ENCODE measurements around the gene SWI5.

SWI5 gene

DNA sequence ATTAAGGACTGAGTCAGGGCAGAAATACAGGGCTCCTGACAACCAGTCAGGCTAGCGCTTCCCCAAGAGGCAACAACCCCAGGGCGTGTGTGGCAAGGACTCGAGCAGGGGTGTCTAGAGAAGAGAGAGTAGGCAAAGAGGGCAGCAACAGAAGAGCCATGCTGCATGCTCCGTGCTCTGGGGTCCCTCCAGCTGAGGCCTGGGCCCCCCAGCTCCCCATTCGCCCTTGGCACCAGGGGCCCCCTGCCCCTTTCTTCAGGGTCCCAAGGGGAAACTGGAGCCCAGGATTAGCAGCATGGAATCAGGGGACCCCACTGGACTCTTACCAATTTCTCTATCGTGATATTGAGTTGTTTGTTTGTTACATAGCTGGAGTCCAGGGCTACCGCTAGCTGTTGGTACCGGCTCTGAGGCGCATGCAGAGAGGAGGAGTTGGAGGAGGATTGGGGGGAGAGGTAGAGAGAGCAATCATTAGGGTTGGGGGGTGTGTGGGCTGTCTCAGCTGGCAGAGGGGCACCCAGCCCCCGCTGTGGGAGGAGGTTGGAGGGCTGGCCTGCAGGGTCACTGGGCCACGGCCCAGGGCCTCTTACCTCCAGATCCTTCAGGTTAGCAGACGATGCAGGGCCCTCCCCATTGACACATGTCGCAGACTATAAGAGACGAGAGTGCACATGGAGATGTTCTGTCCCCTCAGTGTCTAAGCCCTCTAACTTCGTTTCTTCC lies 9.0 kb upstream of the SWI5 start:
- Histone ChIP-seq H2AFZ (ENCODE audit: low read depth, low read length) (no peak overlapping the region), H3K27me3 (ENCODE audit: control insufficient read depth in 1 of 2, insufficient read depth in 1 of 2, low read length in 2 of 2) (no peaks in the 10 kb centered on the region), H2BK5ac (ENCODE audit: low read depth, low read length, poor library complexity, severe bottlenecking) (no peak overlapping the region), H3K36me3 (ENCODE audit: control insufficient read depth in 1 of 2, insufficient read depth in 2 of 2, low read depth in 1 of 2, low read length in 2 of 2) (peaks cover 71 to 89% of the 10 kb centered on the region in 2 experiments), H2AK5ac (ENCODE audit: low read length, severe bottlenecking) (no peak overlapping the region), H3K4me1 (ENCODE audit: control insufficient read depth, insufficient read depth, low read depth, low read length) (peaks cover 4% of the 10 kb centered on the region), H2BK120ac (ENCODE audit: low read depth, low read length) (no peak overlapping the region), H4K91ac (ENCODE audit: low read length) (no peak overlapping the region), H2BK15ac (ENCODE audit: low read depth, poor library complexity, severe bottlenecking) (no peak overlapping the region), H3K79me1 (replicated peaks; ENCODE audit: low read length, poor library complexity, severe bottlenecking) (peaks cover 57% of the 10 kb centered on the region), H3K4me2 (ENCODE audit: low read length, poor library complexity, severe bottlenecking) (no peak overlapping the region), H3K27ac (ENCODE audit: low read length, poor library complexity, severe bottlenecking) (no peak overlapping the region), H4K8ac (ENCODE audit: low read length) (no peak overlapping the region), H3K23ac (ENCODE audit: low read length in 2 of 2) (no peak overlapping the region), H2BK12ac (ENCODE audit: low read length in 2 of 2) (no peak overlapping the region), H3K4ac (ENCODE audit: low read depth in 1 of 2, low read length in 2 of 2) (no peak overlapping the region), H3K14ac (ENCODE audit: low read length in 2 of 2) (no peak overlapping the region), H3K18ac (ENCODE audit: low read depth in 1 of 2, low read length in 2 of 2) (no peak overlapping the region), H3K9ac (ENCODE audit: low read length) (no peak overlapping the region), H3K4me3 (ENCODE audit: insufficient read depth in 1 of 2, low read depth in 1 of 2, low read length in 2 of 2) (no peak overlapping the region), H3K9me3 (ENCODE audit: control insufficient read depth, low read length) (no peaks in the 10 kb centered on the region)
- DNase-seq, result no peak
- WGBS, result 97% methylated on average over 15 of the region's 15 CpGs

DNA sequence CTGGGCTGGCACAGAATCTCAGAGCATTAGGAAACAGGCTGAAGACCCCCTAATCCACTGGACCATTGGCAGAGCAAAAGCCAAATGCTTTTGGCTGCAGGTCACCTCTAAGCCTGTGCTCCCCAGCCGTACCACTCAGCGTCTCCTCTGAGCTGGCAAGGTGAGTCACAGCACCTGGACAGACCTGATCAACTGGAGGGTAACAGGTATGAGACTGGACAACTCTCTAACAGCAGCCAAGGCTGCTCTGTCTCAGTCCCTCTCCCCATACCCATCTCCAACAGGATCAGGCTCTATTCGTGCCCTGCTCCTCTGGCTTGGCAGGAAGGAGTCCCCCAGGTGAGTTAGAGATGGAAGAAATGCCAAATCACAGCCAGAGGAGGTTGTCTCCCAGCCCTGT lies 5.0 kb upstream of the SWI5 start:
- H3K4ac ChIP-seq (ENCODE audit: low read depth in 1 of 2, low read length in 2 of 2), result no peak overlapping the region
- no peak for DNase-seq
- H3K23ac ChIP-seq (ENCODE audit: low read length in 2 of 2), result no peak overlapping the region
- no peak overlapping the region for H4K91ac ChIP-seq (ENCODE audit: low read length)
- peaks cover 58 to 83% of the 10 kb centered on the region in 2 experiments for H3K36me3 ChIP-seq (ENCODE audit: control insufficient read depth in 1 of 2, insufficient read depth in 2 of 2, low read depth in 1 of 2, low read length in 2 of 2)
- no peak overlapping the region for H3K18ac ChIP-seq (ENCODE audit: low read depth in 1 of 2, low read length in 2 of 2)
- no peak overlapping the region for H3K9ac ChIP-seq (ENCODE audit: low read length)
- H3K9me3 ChIP-seq (ENCODE audit: control insufficient read depth, low read length), result no peaks in the 10 kb centered on the region
- no peak overlapping the region for H2BK12ac ChIP-seq (ENCODE audit: low read length in 2 of 2)
- no peak overlapping the region for H3K4me3 ChIP-seq (ENCODE audit: insufficient read depth in 1 of 2, low read depth in 1 of 2, low read length in 2 of 2)
- H3K4me1 ChIP-seq (ENCODE audit: control insufficient read depth, insufficient read depth, low read depth, low read length), result peaks cover 9% of the 10 kb centered on the region
- H3K14ac ChIP-seq (ENCODE audit: low read length in 2 of 2), result no peak overlapping the region
- no peak overlapping the region for H2AFZ ChIP-seq (ENCODE audit: low read depth, low read length)
- no peak overlapping the region for H3K27ac ChIP-seq (ENCODE audit: low read length, poor library complexity, severe bottlenecking)
- no peak overlapping the region for H2BK120ac ChIP-seq (ENCODE audit: low read depth, low read length)
- no peak overlapping the region for H2BK15ac ChIP-seq (ENCODE audit: low read depth, poor library complexity, severe bottlenecking)
- WGBS, result 93% methylated on average over 3 of the region's 3 CpGs
- no peak overlapping the region for H2AK5ac ChIP-seq (ENCODE audit: low read length, severe bottlenecking)
- no peak overlapping the region for H2BK5ac ChIP-seq (ENCODE audit: low read depth, low read length, poor library complexity, severe bottlenecking)
- H3K79me1 ChIP-seq (replicated peaks; ENCODE audit: low read length, poor library complexity, severe bottlenecking), result peaks cover 50% of the 10 kb centered on the region
- no peak overlapping the region for H3K4me2 ChIP-seq (ENCODE audit: low read length, poor library complexity, severe bottlenecking)
- no peak overlapping the region for H4K8ac ChIP-seq (ENCODE audit: low read length)
- H3K27me3 ChIP-seq (ENCODE audit: control insufficient read depth in 1 of 2, insufficient read depth in 1 of 2, low read length in 2 of 2), result no peaks in the 10 kb centered on the region

DNA sequence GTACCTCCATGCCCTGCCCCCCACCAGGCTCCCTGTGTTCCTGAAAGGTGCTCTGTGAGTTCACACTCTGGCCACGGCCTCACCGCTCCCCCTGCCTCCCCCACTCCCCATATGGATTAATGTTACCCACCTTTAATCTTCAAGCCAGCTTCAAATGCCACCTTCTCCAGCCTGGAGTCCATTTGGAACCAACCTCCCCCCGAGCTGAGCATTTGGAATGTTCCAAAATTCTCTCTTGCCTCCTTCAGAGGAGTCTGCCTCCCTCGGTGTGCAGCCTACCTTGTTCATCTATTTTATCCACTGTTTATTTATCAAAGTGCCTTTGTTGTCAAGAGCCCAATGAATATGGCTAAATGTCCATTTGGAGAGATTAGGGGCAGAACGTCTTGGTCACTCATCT lies 4.6 kb upstream of the SWI5 start:
- 92% methylated on average over 5 of the region's 5 CpGs for WGBS
- Histone ChIP-seq H2BK5ac (ENCODE audit: low read depth, low read length, poor library complexity, severe bottlenecking) (no peak overlapping the region), H3K36me3 (ENCODE audit: control insufficient read depth in 1 of 2, insufficient read depth in 2 of 2, low read depth in 1 of 2, low read length in 2 of 2) (peaks cover 54 to 79% of the 10 kb centered on the region in 2 experiments), H3K4ac (ENCODE audit: low read depth in 1 of 2, low read length in 2 of 2) (no peak overlapping the region), H2AK5ac (ENCODE audit: low read length, severe bottlenecking) (no peak overlapping the region), H3K4me3 (ENCODE audit: insufficient read depth in 1 of 2, low read depth in 1 of 2, low read length in 2 of 2) (no peak overlapping the region), H2BK12ac (ENCODE audit: low read length in 2 of 2) (peak overlapping the region in 1 of 2 experiments; percentile 15), H3K18ac (ENCODE audit: low read depth in 1 of 2, low read length in 2 of 2) (no peak overlapping the region), H3K9ac (ENCODE audit: low read length) (peak overlapping the region; percentile 9), H4K91ac (ENCODE audit: low read length) (no peak overlapping the region), H3K27me3 (ENCODE audit: control insufficient read depth in 1 of 2, insufficient read depth in 1 of 2, low read length in 2 of 2) (no peaks in the 10 kb centered on the region), H3K4me1 (ENCODE audit: control insufficient read depth, insufficient read depth, low read depth, low read length) (peaks cover 9% of the 10 kb centered on the region), H2BK15ac (ENCODE audit: low read depth, poor library complexity, severe bottlenecking) (no peak overlapping the region), H2AFZ (ENCODE audit: low read depth, low read length) (no peak overlapping the region), H3K23ac (ENCODE audit: low read length in 2 of 2) (no peak overlapping the region), H3K27ac (ENCODE audit: low read length, poor library complexity, severe bottlenecking) (no peak overlapping the region), H4K8ac (ENCODE audit: low read length) (no peak overlapping the region), H2BK120ac (ENCODE audit: low read depth, low read length) (no peak overlapping the region), H3K4me2 (ENCODE audit: low read length, poor library complexity, severe bottlenecking) (no peak overlapping the region), H3K79me1 (replicated peaks; ENCODE audit: low read length, poor library complexity, severe bottlenecking) (peaks cover 49% of the 10 kb centered on the region), H3K14ac (ENCODE audit: low read length in 2 of 2) (no peak overlapping the region), H3K9me3 (ENCODE audit: control insufficient read depth, low read length) (no peaks in the 10 kb centered on the region)
- no peak for DNase-seq

DNA sequence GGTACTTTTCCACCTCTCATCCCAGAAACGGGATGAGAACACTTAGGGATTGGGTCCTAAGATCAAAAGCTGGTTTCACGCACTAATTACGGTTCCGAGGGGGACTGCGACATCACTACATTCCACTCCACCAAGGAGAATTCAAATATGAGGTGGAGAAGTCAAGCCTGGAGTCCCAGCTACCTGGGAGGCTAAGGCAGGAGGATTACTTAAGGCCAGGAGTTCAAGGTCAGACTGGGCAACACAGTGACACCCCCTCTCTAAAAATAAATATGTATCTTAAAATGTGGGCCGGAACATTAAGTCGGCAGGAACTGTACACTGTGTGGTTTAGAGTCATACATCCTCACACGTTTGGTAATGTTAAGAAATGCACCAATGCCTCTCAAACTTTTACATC lies 1.8 kb upstream of the SWI5 start:
- 87% methylated on average over 4 of the region's 8 CpGs for WGBS
- H2BK120ac ChIP-seq (ENCODE audit: low read depth, low read length), result no peak overlapping the region
- no peak overlapping the region for H2AK5ac ChIP-seq (ENCODE audit: low read length, severe bottlenecking)

More for the DNA sequence above, 1.8 kb upstream of the SWI5 start:
- no peak overlapping the region for H3K18ac ChIP-seq (ENCODE audit: low read depth in 1 of 2, low read length in 2 of 2)
- no peak overlapping the region for H2BK15ac ChIP-seq (ENCODE audit: low read depth, poor library complexity, severe bottlenecking)
- H3K9me3 ChIP-seq (ENCODE audit: control insufficient read depth, low read length), result no peaks in the 10 kb centered on the region
- no peak overlapping the region for H4K91ac ChIP-seq (ENCODE audit: low read length)
- H2BK5ac ChIP-seq (ENCODE audit: low read depth, low read length, poor library complexity, severe bottlenecking), result no peak overlapping the region
- peaks cover 17% of the 10 kb centered on the region for H3K4me1 ChIP-seq (ENCODE audit: control insufficient read depth, insufficient read depth, low read depth, low read length)
- H3K9ac ChIP-seq (ENCODE audit: low read length), result peak overlapping the region; percentile 99
- no peak overlapping the region for H3K14ac ChIP-seq (ENCODE audit: low read length in 2 of 2)
- H3K4me2 ChIP-seq (ENCODE audit: low read length, poor library complexity, severe bottlenecking), result no peak overlapping the region
- no peak overlapping the region for H3K23ac ChIP-seq (ENCODE audit: low read length in 2 of 2)
- no peak overlapping the region for H3K27ac ChIP-seq (ENCODE audit: low read length, poor library complexity, severe bottlenecking)
- no peak overlapping the region for H3K4ac ChIP-seq (ENCODE audit: low read depth in 1 of 2, low read length in 2 of 2)
- peaks cover 30 to 52% of the 10 kb centered on the region in 2 experiments for H3K36me3 ChIP-seq (ENCODE audit: control insufficient read depth in 1 of 2, insufficient read depth in 2 of 2, low read depth in 1 of 2, low read length in 2 of 2)
- H3K4me3 ChIP-seq (ENCODE audit: insufficient read depth in 1 of 2, low read depth in 1 of 2, low read length in 2 of 2), result peak overlapping the region in 1 of 2 experiments; percentile 98
- H3K27me3 ChIP-seq (ENCODE audit: control insufficient read depth in 1 of 2, insufficient read depth in 1 of 2, low read length in 2 of 2), result no peaks in the 10 kb centered on the region
- H3K79me1 ChIP-seq (replicated peaks; ENCODE audit: low read length, poor library complexity, severe bottlenecking), result peaks cover 39% of the 10 kb centered on the region
- no peak overlapping the region for H4K8ac ChIP-seq (ENCODE audit: low read length)
- H2AFZ ChIP-seq (ENCODE audit: low read depth, low read length), result no peak overlapping the region
- DNase-seq, result no peak
- no peak overlapping the region for H2BK12ac ChIP-seq (ENCODE audit: low read length in 2 of 2)
